ENCODE measurements around the gene RIPOR3. TPM values are rescaled to one million over a fixed set of nuclear protein-coding genes. Genes with fewer than 3 reads are reported as not detected.
A peak's percentile ranks its signal among the peaks of the same experiment; 100 is the strongest.

The RIPOR3 gene
- total RNA-seq, 2 donors from 2014 or later, result 0.46 to 1.4 TPM

DNA sequence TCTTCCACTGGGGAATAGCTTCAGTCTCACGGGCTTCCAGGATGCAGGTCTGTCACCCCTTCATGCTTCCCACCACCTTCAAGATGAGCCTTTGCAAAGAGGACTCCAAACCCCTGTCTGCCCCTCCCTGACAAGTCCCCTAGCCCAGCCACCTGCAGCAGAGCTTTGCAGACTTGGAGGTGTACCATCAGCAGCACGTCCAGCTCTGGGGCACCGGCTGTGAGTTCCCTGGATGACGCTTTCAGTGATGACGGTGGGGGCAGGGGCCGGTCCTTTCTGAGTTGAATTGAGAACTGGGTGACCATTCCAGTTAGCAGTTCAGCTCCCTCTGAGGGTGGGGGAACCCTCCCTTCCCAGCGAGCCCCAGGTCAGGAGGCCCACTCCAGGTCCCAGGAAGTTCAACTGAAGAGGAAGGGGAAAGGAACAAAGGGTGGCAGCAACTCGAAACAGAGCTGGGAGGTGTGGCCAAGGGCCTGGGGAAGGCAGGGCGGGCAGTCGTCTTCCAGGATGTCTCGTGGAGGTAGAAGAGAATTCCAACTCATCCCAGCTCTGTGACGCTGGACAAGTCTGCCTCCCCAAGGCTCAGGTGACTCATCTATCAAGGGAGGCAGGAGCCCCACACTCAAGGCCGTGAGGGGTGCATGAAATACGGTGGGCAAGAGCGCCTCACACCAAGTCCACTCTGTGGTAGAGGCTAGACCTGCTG lies 95.2 kb downstream of the RIPOR3 start:
- H3K9me3 ChIP-seq (ENCODE audit: control insufficient read depth, low read length), result no peaks in the 10 kb centered on the region
- Mint-ChIP-seq H3K4me1 (peaks cover 4% of the 10 kb centered on the region), H3K27me3 (ENCODE audit: insufficient read depth) (peaks cover 4% of the 10 kb centered on the region), H3K27ac (peak overlapping the region; percentile 39), H3K36me3 (ENCODE audit: low read depth) (no peaks in the 10 kb centered on the region), H3K9me3 (peaks cover 1% of the 10 kb centered on the region), H3K4me3 (no peak overlapping the region)
- H3K27me3 ChIP-seq (ENCODE audit: control insufficient read depth, insufficient read depth, low read length, poor library complexity, severe bottlenecking), result no peaks in the 10 kb centered on the region
- WGBS, 2 experiments (ENCODE audit: insufficient coverage in 1 of 2, insufficient read length in 1 of 2), result 81 to 87% methylated on average over 9 to 15 of the region's 15 CpGs
- H3K27ac ChIP-seq (ENCODE audit: low read depth, low read length), result no peak overlapping the region
- no peak overlapping the region for H3K9ac ChIP-seq (ENCODE audit: extremely low read depth, low read length, poor library complexity, severe bottlenecking)
- H3K4me3 ChIP-seq (ENCODE audit: low read length), result no peak overlapping the region
- TF ChIP-seq, protein P1, sequence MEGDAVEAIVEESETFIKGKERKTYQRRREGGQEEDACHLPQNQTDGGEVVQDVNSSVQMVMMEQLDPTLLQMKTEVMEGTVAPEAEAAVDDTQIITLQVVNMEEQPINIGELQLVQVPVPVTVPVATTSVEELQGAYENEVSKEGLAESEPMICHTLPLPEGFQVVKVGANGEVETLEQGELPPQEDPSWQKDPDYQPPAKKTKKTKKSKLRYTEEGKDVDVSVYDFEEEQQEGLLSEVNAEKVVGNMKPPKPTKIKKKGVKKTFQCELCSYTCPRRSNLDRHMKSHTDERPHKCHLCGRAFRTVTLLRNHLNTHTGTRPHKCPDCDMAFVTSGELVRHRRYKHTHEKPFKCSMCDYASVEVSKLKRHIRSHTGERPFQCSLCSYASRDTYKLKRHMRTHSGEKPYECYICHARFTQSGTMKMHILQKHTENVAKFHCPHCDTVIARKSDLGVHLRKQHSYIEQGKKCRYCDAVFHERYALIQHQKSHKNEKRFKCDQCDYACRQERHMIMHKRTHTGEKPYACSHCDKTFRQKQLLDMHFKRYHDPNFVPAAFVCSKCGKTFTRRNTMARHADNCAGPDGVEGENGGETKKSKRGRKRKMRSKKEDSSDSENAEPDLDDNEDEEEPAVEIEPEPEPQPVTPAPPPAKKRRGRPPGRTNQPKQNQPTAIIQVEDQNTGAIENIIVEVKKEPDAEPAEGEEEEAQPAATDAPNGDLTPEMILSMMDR (conservative IDR thresholded peaks at IDR 0.05), result no peak
- DNase-seq, result peak; percentile 59
- no peaks in the 10 kb centered on the region for H3K4me1 ChIP-seq (ENCODE audit: control insufficient read depth, insufficient read depth, low read length)
- H3K36me3 ChIP-seq (ENCODE audit: control insufficient read depth, insufficient read depth, low read length), result no peaks in the 10 kb centered on the region

DNA sequence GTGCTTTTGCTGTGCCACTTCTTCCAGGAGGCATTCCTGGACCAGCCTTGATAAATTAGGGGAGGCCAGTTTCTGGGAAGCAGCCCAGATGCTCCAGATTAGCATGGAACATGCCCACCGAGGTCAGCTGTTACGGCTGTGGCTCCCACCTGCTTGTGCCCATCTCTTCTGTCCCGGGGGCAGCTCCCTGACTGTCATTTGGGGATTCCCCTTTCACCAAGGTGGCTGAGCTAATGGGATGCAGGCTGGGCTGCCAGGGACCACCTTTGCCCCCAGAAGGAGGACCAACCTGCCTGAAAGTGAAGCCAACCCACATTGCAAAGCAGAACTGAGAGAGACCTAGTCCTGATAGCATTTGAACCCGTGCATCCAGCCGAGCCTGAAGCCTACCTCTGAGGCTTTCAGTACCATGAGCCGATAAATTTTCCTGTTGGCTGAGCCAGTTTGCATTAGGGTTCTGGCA lies 95.9 kb downstream of the RIPOR3 start:
- peak; percentile 35 for DNase-seq
- peak overlapping the region; percentile 39 for H3K27ac Mint-ChIP-seq
- peaks cover 1% of the 10 kb centered on the region for H3K9me3 Mint-ChIP-seq
- Histone ChIP-seq H3K4me1 (ENCODE audit: control insufficient read depth, insufficient read depth, low read length) (no peaks in the 10 kb centered on the region), H3K27ac (ENCODE audit: low read depth, low read length) (no peak overlapping the region), H3K9ac (ENCODE audit: extremely low read depth, low read length, poor library complexity, severe bottlenecking) (no peak overlapping the region), H3K4me3 (ENCODE audit: low read length) (no peak overlapping the region), H3K27me3 (ENCODE audit: control insufficient read depth, insufficient read depth, low read length, poor library complexity, severe bottlenecking) (no peaks in the 10 kb centered on the region), H3K36me3 (ENCODE audit: control insufficient read depth, insufficient read depth, low read length) (no peaks in the 10 kb centered on the region), H3K9me3 (ENCODE audit: control insufficient read depth, low read length) (no peaks in the 10 kb centered on the region)
- H3K36me3 Mint-ChIP-seq (ENCODE audit: low read depth), result no peaks in the 10 kb centered on the region
- peaks cover 4% of the 10 kb centered on the region for H3K27me3 Mint-ChIP-seq (ENCODE audit: insufficient read depth)
- WGBS, 2 experiments (ENCODE audit: insufficient coverage in 1 of 2, insufficient read length in 1 of 2), result 89 to 98% methylated on average over 4 to 6 of the region's 6 CpGs
- no peak overlapping the region for H3K4me3 Mint-ChIP-seq
- H3K4me1 Mint-ChIP-seq, result peaks cover 4% of the 10 kb centered on the region
- TF ChIP-seq, protein P1 (conservative IDR thresholded peaks at IDR 0.05), result no peak

DNA sequence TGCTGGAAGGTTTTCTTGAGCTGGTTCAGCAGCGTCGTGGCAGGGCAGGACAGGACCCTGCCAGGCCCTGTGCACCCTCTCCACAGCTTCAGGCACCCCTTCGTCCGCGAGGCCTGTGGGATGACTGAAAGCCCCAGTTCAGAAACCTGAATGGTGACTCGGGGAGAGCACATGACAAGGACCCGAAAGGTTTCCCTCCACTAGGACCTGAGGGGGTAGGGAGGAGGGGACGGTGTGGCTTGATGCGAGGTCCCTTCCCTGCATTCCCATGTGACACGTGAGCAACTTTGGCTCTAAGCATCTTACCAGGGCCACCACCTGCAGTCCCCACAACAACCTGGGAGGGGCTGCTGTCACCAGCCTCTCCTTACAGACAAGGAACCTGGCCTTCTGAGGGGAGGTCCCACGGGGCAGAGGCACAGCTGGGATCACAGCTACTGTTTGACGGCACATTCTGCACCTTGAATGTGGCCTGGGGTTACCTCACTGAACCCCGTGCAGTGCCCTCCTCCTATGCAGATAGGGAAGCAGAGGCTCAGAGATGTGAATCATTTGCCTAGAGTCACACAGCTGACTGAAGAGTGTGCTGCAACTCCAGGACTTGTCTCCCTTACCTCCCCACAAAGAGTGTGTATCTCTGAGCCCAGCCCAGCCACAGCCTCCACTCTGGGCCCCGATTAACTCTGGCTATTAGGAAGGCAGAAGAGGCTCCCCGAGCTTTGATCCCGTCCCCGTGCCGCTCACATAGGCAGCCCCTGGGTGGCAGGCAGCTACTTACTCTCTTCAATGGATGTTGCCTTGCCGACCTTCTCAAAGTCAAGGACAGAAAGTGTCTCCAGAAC lies 96.5 kb downstream of the RIPOR3 start:
- TF ChIP-seq, protein P1 (conservative IDR thresholded peaks at IDR 0.05), result peak; percentile 35
- H3K36me3 Mint-ChIP-seq (ENCODE audit: low read depth), result peaks cover 1% of the 10 kb centered on the region
- Histone ChIP-seq H3K27ac (ENCODE audit: low read depth, low read length) (no peak overlapping the region), H3K9ac (ENCODE audit: extremely low read depth, low read length, poor library complexity, severe bottlenecking) (no peak overlapping the region), H3K27me3 (ENCODE audit: control insufficient read depth, insufficient read depth, low read length, poor library complexity, severe bottlenecking) (no peaks in the 10 kb centered on the region), H3K4me3 (ENCODE audit: low read length) (no peak overlapping the region), H3K4me1 (ENCODE audit: control insufficient read depth, insufficient read depth, low read length) (no peaks in the 10 kb centered on the region), H3K9me3 (ENCODE audit: control insufficient read depth, low read length) (no peaks in the 10 kb centered on the region), H3K36me3 (ENCODE audit: control insufficient read depth, insufficient read depth, low read length) (no peaks in the 10 kb centered on the region)
- no peak overlapping the region for H3K4me3 Mint-ChIP-seq
- H3K27ac Mint-ChIP-seq, result no peak overlapping the region
- 73 to 80% methylated on average over 16 to 19 of the region's 19 CpGs for WGBS, 2 experiments (ENCODE audit: insufficient coverage in 1 of 2, insufficient read length in 1 of 2)
- H3K9me3 Mint-ChIP-seq, result peaks cover 1% of the 10 kb centered on the region
- peak; percentile 84 for DNase-seq
- peaks cover 4% of the 10 kb centered on the region for H3K27me3 Mint-ChIP-seq (ENCODE audit: insufficient read depth)
- H3K4me1 Mint-ChIP-seq, result peaks cover 4% of the 10 kb centered on the region
